ENCODE data around the gene PRR20G. TPM values are rescaled to one million over a fixed set of nuclear protein-coding genes. Genes with fewer than 3 reads are reported as not detected.

Gene PRR20G
- total RNA-seq, 2 donors from 2014 or later = not detected

GRCh38 chr3:127260416-127260815 lies 27.4 kb downstream of the PRR20G start:
- no peak overlapping the region for H3K27ac ChIP-seq
- no peaks in the 10 kb centered on the region for H3K36me3 ChIP-seq
- DNase-seq (ENCODE audit: low spot score) (no peak), ATAC-seq (ENCODE audit: insufficient number of reproducible peaks, low FRiP score, low read depth) (no peak)
- TF ChIP-seq CTCF (IDR thresholded peaks at IDR 0.05) = no peak
- H3K9me3 ChIP-seq = no peaks in the 10 kb centered on the region
- H3K4me1 ChIP-seq (ENCODE audit: control insufficient read depth in 1 of 2, low read depth in 2 of 2) = no peaks in the 10 kb centered on the region
- H3K4me3 ChIP-seq = no peak overlapping the region
- no peaks in the 10 kb centered on the region for H3K27me3 ChIP-seq (replicated peaks; ENCODE audit: insufficient read depth)

- no peak for TF ChIP-seq CTCF (IDR thresholded peaks at IDR 0.05)
- Histone ChIP-seq H3K4me1 (ENCODE audit: control insufficient read depth in 1 of 2, low read depth in 2 of 2) (no peaks in the 10 kb centered on the region), H3K27ac (no peak overlapping the region), H3K36me3 (no peaks in the 10 kb centered on the region), H3K27me3 (replicated peaks; ENCODE audit: insufficient read depth) (no peaks in the 10 kb centered on the region), H3K9me3 (no peaks in the 10 kb centered on the region), H3K4me3 (no peak overlapping the region)
- ATAC-seq (ENCODE audit: insufficient number of reproducible peaks, low FRiP score, low read depth) (no peak), DNase-seq (ENCODE audit: low spot score) (no peak)
Measured at GRCh38 chr3:127259882-127260281, 28.0 kb downstream of the PRR20G start.

- H3K36me3 ChIP-seq = no peaks in the 10 kb centered on the region
- no peak overlapping the region for H3K27ac ChIP-seq
- TF ChIP-seq CTCF (IDR thresholded peaks at IDR 0.05) = no peak
- H3K4me3 ChIP-seq = no peak overlapping the region
- no peaks in the 10 kb centered on the region for H3K27me3 ChIP-seq (replicated peaks; ENCODE audit: insufficient read depth)
- H3K9me3 ChIP-seq = no peaks in the 10 kb centered on the region
- ATAC-seq (ENCODE audit: insufficient number of reproducible peaks, low FRiP score, low read depth) = no peak
- no peaks in the 10 kb centered on the region for H3K4me1 ChIP-seq (ENCODE audit: control insufficient read depth in 1 of 2, low read depth in 2 of 2)
- no peak for DNase-seq (ENCODE audit: low spot score)
Measured at GRCh38 chr3:127258733-127259132, 29.1 kb downstream of the PRR20G start.

GRCh38 chr3:127257351-127257750 lies 30.5 kb downstream of the PRR20G start:
- H3K36me3 ChIP-seq = no peaks in the 10 kb centered on the region
- H3K4me1 ChIP-seq (ENCODE audit: control insufficient read depth in 1 of 2, low read depth in 2 of 2) = no peaks in the 10 kb centered on the region
- no peak overlapping the region for H3K4me3 ChIP-seq
- no peak for ATAC-seq (ENCODE audit: insufficient number of reproducible peaks, low FRiP score, low read depth)
- no peak for TF ChIP-seq CTCF (IDR thresholded peaks at IDR 0.05)
- DNase-seq (ENCODE audit: low spot score) = no peak
- no peaks in the 10 kb centered on the region for H3K27me3 ChIP-seq (replicated peaks; ENCODE audit: insufficient read depth)
- no peaks in the 10 kb centered on the region for H3K9me3 ChIP-seq
- H3K27ac ChIP-seq = no peak overlapping the region

GRCh38 chr3:127256733-127257271 lies 31.0 kb downstream of the PRR20G start:
- H3K4me3 ChIP-seq = no peak overlapping the region
- ATAC-seq (ENCODE audit: insufficient number of reproducible peaks, low FRiP score, low read depth) (no peak), DNase-seq (ENCODE audit: low spot score) (no peak)
- H3K4me1 ChIP-seq (ENCODE audit: control insufficient read depth in 1 of 2, low read depth in 2 of 2) = no peaks in the 10 kb centered on the region
- no peaks in the 10 kb centered on the region for H3K36me3 ChIP-seq
- no peak overlapping the region for H3K27ac ChIP-seq
- no peaks in the 10 kb centered on the region for H3K9me3 ChIP-seq
- TF ChIP-seq CTCF (IDR thresholded peaks at IDR 0.05) = no peak
- no peaks in the 10 kb centered on the region for H3K27me3 ChIP-seq (replicated peaks; ENCODE audit: insufficient read depth)
